HG03095 (cell line): ENCODE results near the gene GPR17.

Source experiments
- ATAC-seq: cut with Tn5 transposase; IDR thresholded peaks from one replicate; pipeline ENCODE4 v1.9.1; 2021; ENCODE audit warnings: moderate library complexity; ENCODE audit not compliant: unreplicated experiment

GPR17 gene

GRCh38 chr2:127645395-127646291 lies at the start of gene GPR17:
Gene GPR17, plus strand, starts transcription at chr2:127646153. Its CDS starts 4,583 bp downstream, at chr2:127650736.
- no peak for ATAC-seq

- no peak for ATAC-seq
Measured at GRCh38 chr2:127596311-127597045, 49.5 kb upstream of the GPR17 start.

GRCh38 chr2:127597046-127597983 lies 48.6 kb upstream of the GPR17 start:
- ATAC-seq = no peak

- no peak for ATAC-seq
Measured at GRCh38 chr2:127597984-127598380, 48.0 kb upstream of the GPR17 start.

GRCh38 chr2:127598711-127599110 lies 47.2 kb upstream of the GPR17 start:
- ATAC-seq = no peak

- no peak for ATAC-seq
Measured at GRCh38 chr2:127599211-127599610, 46.7 kb upstream of the GPR17 start.

- ATAC-seq = no peak
Measured at GRCh38 chr2:127604986-127605385, 41.0 kb upstream of the GPR17 start.

GRCh38 chr2:127605691-127606263 lies 40.2 kb upstream of the GPR17 start:
- ATAC-seq = no peak

GRCh38 chr2:127606625-127607398 lies 39.1 kb upstream of the GPR17 start:
- ATAC-seq = no peak

- ATAC-seq = no peak
Measured at GRCh38 chr2:127607399-127607908, 38.5 kb upstream of the GPR17 start.

- no peak for ATAC-seq
Measured at GRCh38 chr2:127608061-127609030, 37.6 kb upstream of the GPR17 start.

- no peak for ATAC-seq
Measured at GRCh38 chr2:127609031-127609751, 36.8 kb upstream of the GPR17 start.

- ATAC-seq = no peak
Measured at GRCh38 chr2:127609818-127610217, 36.1 kb upstream of the GPR17 start.

GRCh38 chr2:127610561-127610960 lies 35.4 kb upstream of the GPR17 start:
- ATAC-seq = no peak

- no peak for ATAC-seq
Measured at GRCh38 chr2:127611076-127611925, 34.7 kb upstream of the GPR17 start.

- ATAC-seq = no peak
Measured at GRCh38 chr2:127612111-127612822, 33.7 kb upstream of the GPR17 start.
